ENCODE data around the gene SCN11A.

DNA sequence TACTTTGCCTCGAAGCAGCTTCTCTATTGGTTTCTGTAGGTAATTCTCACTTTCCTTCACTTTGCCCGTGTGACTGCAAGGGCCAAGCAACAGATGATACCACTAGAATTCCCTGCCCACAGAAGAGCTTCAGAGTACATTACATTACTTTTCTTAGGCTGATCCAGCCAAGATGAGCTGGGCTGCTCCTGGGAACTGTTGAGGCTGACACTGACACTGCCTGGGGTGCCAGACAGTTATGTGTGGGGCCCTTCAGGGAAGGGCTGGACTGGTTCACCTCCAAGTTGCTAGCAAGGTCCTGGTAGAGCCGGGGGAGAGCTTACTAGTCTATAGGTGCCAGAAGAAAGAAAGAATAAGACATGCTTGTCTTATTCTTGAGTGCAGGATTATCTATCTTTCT lies 36.7 kb upstream of the SCN11A start:
- TF ChIP-seq TAF1 (IDR thresholded peaks at IDR 0.05; ENCODE audit: borderline replicate concordance, low read depth, low read length), result no peak
- TF ChIP-seq POLR2A (IDR thresholded peaks at IDR 0.05; ENCODE audit: low read depth, low read length), result no peak

Measured in GM12892 (cell line).